MG63 (cell line): ENCODE data around the gene MT1E. TPM values are rescaled to one million over a fixed set of nuclear protein-coding genes. Genes with fewer than 3 reads are reported as not detected.
"Not testable (repeated sequence)": the region's sequence is repeated elsewhere in the genome, so short reads cannot be mapped to it uniquely, and the experiment has no call there.

ENCODE experiments used
- DNase-seq: peaks from one replicate; pipeline ENCODE4 v3.0.0-alpha.2; 2020
- H3K27me3 ChIP-seq: fragments of 250-450 bp; sonication (Bioruptor Pico); 2 replicates; pipeline ENCODE4 v1.5.1; 2020; ENCODE audit warnings: mild to moderate bottlenecking, moderate library complexity
- H3K36me3 ChIP-seq: fragments of 250-450 bp; sonication (Bioruptor Pico); 2 replicates; pipeline ENCODE4 v1.5.1; 2020; ENCODE audit warnings: mild to moderate bottlenecking, moderate library complexity
- H3K4me3 ChIP-seq: fragments of 250-450 bp; sonication (Bioruptor Pico); 2 replicates; pipeline ENCODE4 v1.5.1; 2020; ENCODE audit warnings: mild to moderate bottlenecking, moderate library complexity
- H3K9me3 ChIP-seq: fragments of 250-450 bp; sonication (Bioruptor Pico); 2 replicates; pipeline ENCODE4 v1.5.1; 2020; ENCODE audit warnings: mild to moderate bottlenecking, moderate library complexity
- total RNA-seq: library from RNA; depleted of rRNA; stranded (reverse); fragments of >200 nt; shearing (Covaris generic); gene quantifications from 2 replicates; pipeline ENCODE4 v1.2.3, GENCODE V29; 2014; ENCODE audit warnings: low replicate concordance; rRNA removed

MT1E gene
- total RNA-seq, 1 experiment from 2014 or later: 203 TPM

DNA sequence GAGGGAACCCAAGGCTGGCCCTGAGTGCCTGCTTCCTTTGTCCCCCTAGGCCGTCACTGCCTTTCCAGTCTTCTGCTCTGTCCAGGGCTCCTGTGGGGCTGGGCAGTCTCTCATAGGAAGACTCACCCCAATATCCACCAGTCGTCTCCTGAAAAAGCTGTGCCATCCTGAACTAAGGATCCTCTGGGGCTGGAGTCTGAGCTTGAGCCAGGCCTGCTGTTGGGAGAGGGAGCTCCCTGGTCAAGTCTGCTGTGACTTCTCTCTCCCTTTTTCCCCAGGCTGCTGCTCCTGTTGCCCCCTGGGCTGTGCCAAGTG lies 45.0 kb downstream of the MT1E start:
- no peaks in the 10 kb centered on the region; the same call in 1 of the 2 replicates for H3K27me3 ChIP-seq
- H3K9me3 ChIP-seq: no peaks in the 10 kb centered on the region
- no peak overlapping the region for H3K4me3 ChIP-seq
- no peak for DNase-seq
- H3K36me3 ChIP-seq: no peaks in the 10 kb centered on the region

DNA sequence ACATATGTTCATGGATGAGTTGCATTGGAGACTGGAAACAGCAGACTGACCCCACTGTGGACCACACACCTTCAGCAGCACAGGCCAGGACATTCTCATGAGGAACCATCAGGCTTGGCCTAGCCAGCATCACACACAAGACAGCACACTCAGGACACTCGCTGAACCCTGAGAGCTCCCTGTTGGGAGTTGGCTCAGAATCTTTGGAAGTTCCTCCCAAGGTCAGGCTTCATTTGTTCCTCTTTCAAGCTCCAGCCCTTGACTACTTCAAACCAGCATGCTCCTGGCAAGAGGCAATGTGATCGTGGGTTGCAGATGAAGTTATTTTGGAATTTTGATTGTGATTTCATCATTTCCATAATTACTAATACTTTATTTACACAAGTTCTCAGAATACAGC lies 46.1 kb downstream of the MT1E start:
- not testable (repeated sequence) for H3K27me3 ChIP-seq, H3K36me3 ChIP-seq, H3K4me3 ChIP-seq, H3K9me3 ChIP-seq
- peak; percentile 74 for DNase-seq

DNA sequence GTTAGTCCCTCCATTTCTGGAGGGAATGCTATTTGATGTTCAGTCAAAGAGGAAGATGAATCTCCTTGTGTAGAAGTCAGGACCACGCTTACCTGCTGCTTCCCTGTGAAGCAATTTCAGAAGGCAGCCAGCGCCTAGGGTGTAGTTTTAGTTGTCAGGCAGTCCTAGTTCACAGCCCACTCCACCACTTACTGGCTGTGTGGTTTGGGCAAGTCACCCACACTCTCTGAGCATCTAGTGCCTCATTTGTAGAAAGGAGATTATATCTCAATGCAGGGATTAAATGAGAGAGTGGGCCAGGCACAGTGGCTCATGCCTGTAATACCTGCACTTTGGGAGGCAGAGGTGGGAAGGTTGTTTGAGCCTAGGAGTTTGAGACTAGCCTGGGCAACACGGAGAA lies 46.6 kb downstream of the MT1E start:
- DNase-seq, H3K9me3 ChIP-seq, H3K36me3 ChIP-seq, H3K4me3 ChIP-seq, H3K27me3 ChIP-seq: not testable (repeated sequence)

DNA sequence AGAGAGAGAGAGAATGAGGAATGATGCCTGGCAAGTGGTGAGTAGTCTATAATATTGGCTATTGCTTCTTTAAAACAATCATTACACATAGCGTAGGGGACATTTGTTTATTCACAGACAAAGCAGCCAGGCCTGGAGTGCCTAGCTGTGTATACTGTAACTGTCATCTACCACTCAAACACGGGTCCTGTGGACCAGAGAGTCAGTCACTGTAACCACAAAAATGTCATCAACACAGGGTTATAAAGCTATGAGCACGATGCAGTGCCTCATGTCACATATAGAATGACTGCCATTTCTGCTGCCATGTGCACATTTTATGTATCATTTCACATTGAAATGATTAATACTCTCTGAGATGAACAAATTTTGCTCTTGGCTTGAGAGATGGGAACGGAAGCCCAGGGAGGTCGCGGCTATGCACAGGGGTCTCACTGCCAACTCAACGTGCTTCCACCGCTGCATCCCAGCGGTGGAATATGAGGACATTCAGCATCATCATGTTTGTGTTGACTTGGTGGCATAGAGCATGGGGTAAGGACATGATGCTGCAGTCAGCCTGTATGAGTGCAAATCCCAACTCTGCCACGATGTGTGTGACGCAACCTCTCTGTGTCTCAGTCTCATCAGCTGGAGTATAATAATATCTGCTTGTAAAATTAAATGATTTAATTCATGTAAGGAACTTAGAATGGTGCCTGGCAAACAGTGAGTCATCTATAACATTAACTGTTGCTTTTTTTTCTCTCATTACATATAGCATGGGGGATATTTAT lies 47.4 kb downstream of the MT1E start:
- Histone ChIP-seq H3K36me3 (no peaks in the 10 kb centered on the region), H3K9me3 (no peaks in the 10 kb centered on the region), H3K27me3 (no peaks in the 10 kb centered on the region), H3K4me3 (no peak overlapping the region)
- peak; percentile 37 for DNase-seq

DNA sequence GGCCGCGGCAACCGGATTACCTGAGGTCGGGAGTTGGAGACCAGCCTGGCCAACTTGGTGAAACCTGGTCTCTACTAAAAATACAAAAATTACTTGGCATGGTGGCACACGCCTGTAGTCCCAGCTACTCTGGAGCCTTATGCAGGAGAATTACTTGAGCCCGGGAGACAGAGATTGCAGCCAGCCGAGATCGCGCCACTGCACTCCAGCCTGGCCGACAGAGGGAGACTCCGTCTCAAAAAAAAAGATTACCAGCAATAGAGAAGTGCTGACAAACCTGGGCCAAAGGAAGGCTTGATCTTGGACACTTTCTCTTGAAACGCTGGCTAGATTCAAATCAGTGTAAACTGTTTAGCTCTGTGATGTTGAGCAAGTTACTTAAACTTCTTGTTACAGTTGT lies 48.3 kb downstream of the MT1E start:
- H3K9me3 ChIP-seq: no peaks in the 10 kb centered on the region
- peak; percentile 55 for DNase-seq
- H3K27me3 ChIP-seq: no peaks in the 10 kb centered on the region
- H3K36me3 ChIP-seq: no peaks in the 10 kb centered on the region
- no peak overlapping the region for H3K4me3 ChIP-seq

DNA sequence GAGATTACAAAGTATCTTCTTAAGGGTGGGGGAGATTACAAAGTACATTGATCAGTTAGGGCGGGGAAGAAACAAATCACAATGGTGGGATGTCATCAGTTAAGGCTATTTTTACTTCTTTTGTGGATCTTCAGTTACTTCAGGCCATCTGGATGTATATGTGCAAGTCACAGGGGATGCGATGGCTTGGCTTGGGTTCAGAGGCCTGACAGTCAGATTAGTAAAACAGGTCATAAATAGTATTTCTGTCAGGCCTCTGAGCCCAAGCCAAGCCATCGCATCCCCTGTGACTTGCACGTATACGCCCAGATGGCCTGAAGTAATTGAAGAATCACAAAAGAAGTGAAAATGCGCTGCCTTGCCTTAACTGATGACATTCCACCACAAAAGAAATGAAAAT lies 49.0 kb downstream of the MT1E start:
- H3K9me3 ChIP-seq, DNase-seq, H3K27me3 ChIP-seq, H3K36me3 ChIP-seq, H3K4me3 ChIP-seq: not testable (repeated sequence)

DNA sequence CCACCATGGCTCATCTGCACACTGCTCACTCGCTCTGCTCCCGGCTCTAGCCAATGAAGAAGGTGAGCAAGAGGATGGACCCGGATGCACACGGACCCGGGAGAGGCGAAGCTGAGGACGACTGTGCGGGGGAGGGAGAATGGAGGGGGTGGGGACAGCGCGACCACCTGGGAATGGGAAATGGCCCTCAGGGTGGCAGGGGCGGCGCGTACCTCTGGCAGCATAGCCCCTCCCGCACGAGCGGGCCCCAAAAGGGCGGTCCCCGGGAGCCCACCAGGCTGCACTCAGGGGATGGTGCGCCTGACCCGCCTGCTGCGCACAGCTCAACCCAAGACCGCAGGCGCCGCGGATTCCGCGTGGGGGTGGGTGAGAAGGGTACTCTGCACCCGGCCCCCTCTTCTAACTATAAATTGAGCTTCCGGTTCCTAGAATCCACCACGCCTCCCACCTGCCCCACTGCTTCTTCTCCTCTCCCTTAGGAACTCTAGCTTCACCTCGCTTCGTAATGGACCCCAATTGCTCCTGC lies 50.2 kb downstream of the MT1E start:
- DNase-seq: no peak
- H3K9me3 ChIP-seq: no peaks in the 10 kb centered on the region
- H3K4me3 ChIP-seq: no peak overlapping the region
- H3K36me3 ChIP-seq: no peaks in the 10 kb centered on the region
- H3K27me3 ChIP-seq: no peaks in the 10 kb centered on the region

Other genes with a start within 250 kb of the MT1E start
- 296 and 395 TPM in 2 replicates for gene AMFR, start 200.2 kb upstream of the MT1E start, total RNA-seq
- gene NUDT21, start 174.4 kb upstream of the MT1E start, total RNA-seq: 191 and 387 TPM in 2 replicates
- 217 and 688 TPM in 2 replicates for gene OGFOD1, start 174.2 kb upstream of the MT1E start, total RNA-seq
- 99.1 and 141 TPM in 2 replicates for gene BBS2, start 105.8 kb upstream of the MT1E start, total RNA-seq
- not detected in 2 replicates for gene MT4, start 60.7 kb upstream of the MT1E start, total RNA-seq
- not detected in 2 replicates for gene MT3, start 36.3 kb upstream of the MT1E start, total RNA-seq
- 115 and 538 TPM in 2 replicates for gene MT2A, start 17.2 kb upstream of the MT1E start, total RNA-seq
- 5.2 and 26.7 TPM in 2 replicates for gene MT1M, start 6.9 kb downstream of the MT1E start, total RNA-seq
- not detected in 2 replicates for gene MT1A, start 12.9 kb downstream of the MT1E start, total RNA-seq
- not detected in 2 replicates for gene MT1B, start 26.1 kb downstream of the MT1E start, total RNA-seq
- gene MT1F, start 32.2 kb downstream of the MT1E start, total RNA-seq: not detected in 2 replicates
- gene MT1G, start 42.3 kb downstream of the MT1E start, total RNA-seq: not detected in 2 replicates
- gene MT1H, start 44.0 kb downstream of the MT1E start, total RNA-seq: not detected in 2 replicates
- gene MT1X, start 56.7 kb downstream of the MT1E start, total RNA-seq: 36.3 and 166 TPM in 2 replicates
- gene NUP93, start 104.3 kb downstream of the MT1E start, total RNA-seq: 125 and 160 TPM in 2 replicates
- gene SLC12A3, start 239.4 kb downstream of the MT1E start, total RNA-seq: not detected in 2 replicates